GM19395 (cell line): Measurements from ENCODE around the gene CACNA1B.

Source experiments
- ATAC-seq: cut with Tn5 transposase; IDR thresholded peaks from one replicate; pipeline ENCODE4 v1.9.1; 2021; ENCODE audit warnings: mild to moderate bottlenecking, moderate library complexity; ENCODE audit not compliant: unreplicated experiment

CACNA1B gene

GRCh38 chr9:138025908-138026307, 148.3 kb downstream of the CACNA1B start:
- no peak for ATAC-seq

- ATAC-seq = no peak
Measured at GRCh38 chr9:138028596-138028995, 151.0 kb downstream of the CACNA1B start.

GRCh38 chr9:138031186-138031585, 153.6 kb downstream of the CACNA1B start:
- ATAC-seq = no peak

- no peak for ATAC-seq
Measured at GRCh38 chr9:138033950-138034349, 156.4 kb downstream of the CACNA1B start.

- no peak for ATAC-seq
Measured at GRCh38 chr9:138037140-138037539, 159.6 kb downstream of the CACNA1B start.

- ATAC-seq = no peak
Measured at GRCh38 chr9:138038244-138038671, 160.7 kb downstream of the CACNA1B start.

- ATAC-seq = no peak
Measured at GRCh38 chr9:138040446-138041430, 163.2 kb downstream of the CACNA1B start.

GRCh38 chr9:138042146-138042545, 164.6 kb downstream of the CACNA1B start:
- ATAC-seq = no peak

- no peak for ATAC-seq
Measured at GRCh38 chr9:138042640-138043039, 165.1 kb downstream of the CACNA1B start.

GRCh38 chr9:138043061-138043410, 165.5 kb downstream of the CACNA1B start:
- ATAC-seq = no peak

- no peak for ATAC-seq
Measured at GRCh38 chr9:138043411-138044345, 166.1 kb downstream of the CACNA1B start.

GRCh38 chr9:138044485-138045383, 167.2 kb downstream of the CACNA1B start:
- ATAC-seq = no peak

- ATAC-seq = no peak
Measured at GRCh38 chr9:138045541-138046490, 168.2 kb downstream of the CACNA1B start.

GRCh38 chr9:138046641-138047301, 169.2 kb downstream of the CACNA1B start:
- ATAC-seq = no peak

GRCh38 chr9:138047469-138048040, 170.0 kb downstream of the CACNA1B start:
- ATAC-seq = no peak

GRCh38 chr9:138048184-138048583, 170.6 kb downstream of the CACNA1B start:
- no peak for ATAC-seq

- no peak for ATAC-seq
Measured at GRCh38 chr9:138049085-138049778, 171.7 kb downstream of the CACNA1B start.
